Measurements from ENCODE around the gene WDR87. TPM values are rescaled to one million over a fixed set of nuclear protein-coding genes. Genes with fewer than 3 reads are reported as not detected.

The WDR87 gene
- total RNA-seq, 2 experiments from 2014 or later, result not detected

DNA sequence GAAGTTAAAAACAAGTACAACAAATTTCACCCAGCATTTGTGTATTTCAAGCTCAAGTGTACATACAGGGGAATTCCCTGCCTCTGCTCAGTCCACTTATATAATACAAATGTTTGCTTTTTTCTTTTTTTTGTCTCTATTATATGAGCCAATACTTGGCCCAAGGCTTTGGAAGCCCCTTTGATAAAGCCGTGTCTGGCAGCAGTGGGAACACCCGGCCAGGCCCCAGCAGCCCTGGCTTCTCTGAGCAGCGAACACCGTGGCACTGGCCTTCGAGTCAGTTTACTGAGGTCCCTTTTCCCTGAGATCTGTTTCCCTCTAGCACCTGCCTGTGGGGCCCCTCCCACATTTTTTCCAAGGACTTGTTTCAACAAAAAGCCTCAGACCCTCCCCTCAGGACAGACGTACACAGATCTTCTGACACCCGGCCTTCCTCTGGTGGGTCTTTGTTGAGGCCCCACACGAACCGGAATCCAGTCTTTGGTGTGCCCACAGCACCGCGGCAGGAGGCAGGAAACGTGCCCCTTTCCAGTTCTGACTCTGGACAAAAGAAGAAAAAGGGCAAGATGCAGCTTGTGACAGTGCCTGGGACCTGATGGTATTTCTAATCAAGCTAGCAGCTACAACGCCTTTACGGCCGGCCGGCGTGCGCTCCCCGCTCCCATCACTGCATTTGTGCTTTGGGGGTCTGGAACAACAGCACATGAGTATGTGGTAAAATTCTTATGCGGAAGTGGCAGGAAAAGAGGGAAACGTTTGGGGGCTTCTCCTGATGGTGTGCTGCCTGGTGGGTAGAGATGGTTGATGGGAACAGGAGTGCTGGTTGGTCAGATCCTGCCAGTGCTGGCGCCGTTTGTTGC is 14.4 kb upstream of the WDR87 start:
- peaks cover 13% of the 10 kb centered on the region for H3K36me3 Mint-ChIP-seq (ENCODE audit: low read depth)
- ChIA-PET CTCF (interaction anchor here (0.9 to 1.6 kb wide), 2 partner anchors 13 kb away, joined by 3 to 4 read pairs; partner anchors contain the start of gene SIPA1L3), POLR2A (interaction anchor here (1.1 kb wide), 1 partner anchor 139 kb away, joined by 3 read pairs; no protein-coding TSS in a partner anchor)
- TF ChIP-seq, protein P1, sequence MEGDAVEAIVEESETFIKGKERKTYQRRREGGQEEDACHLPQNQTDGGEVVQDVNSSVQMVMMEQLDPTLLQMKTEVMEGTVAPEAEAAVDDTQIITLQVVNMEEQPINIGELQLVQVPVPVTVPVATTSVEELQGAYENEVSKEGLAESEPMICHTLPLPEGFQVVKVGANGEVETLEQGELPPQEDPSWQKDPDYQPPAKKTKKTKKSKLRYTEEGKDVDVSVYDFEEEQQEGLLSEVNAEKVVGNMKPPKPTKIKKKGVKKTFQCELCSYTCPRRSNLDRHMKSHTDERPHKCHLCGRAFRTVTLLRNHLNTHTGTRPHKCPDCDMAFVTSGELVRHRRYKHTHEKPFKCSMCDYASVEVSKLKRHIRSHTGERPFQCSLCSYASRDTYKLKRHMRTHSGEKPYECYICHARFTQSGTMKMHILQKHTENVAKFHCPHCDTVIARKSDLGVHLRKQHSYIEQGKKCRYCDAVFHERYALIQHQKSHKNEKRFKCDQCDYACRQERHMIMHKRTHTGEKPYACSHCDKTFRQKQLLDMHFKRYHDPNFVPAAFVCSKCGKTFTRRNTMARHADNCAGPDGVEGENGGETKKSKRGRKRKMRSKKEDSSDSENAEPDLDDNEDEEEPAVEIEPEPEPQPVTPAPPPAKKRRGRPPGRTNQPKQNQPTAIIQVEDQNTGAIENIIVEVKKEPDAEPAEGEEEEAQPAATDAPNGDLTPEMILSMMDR (IDR thresholded peaks at IDR 0.05), result no peak
- peaks cover 12% of the 10 kb centered on the region for H3K4me1 Mint-ChIP-seq (ENCODE audit: low read depth)
- H3K9me3 Mint-ChIP-seq, result no peaks in the 10 kb centered on the region
- no peak overlapping the region for H3K4me3 Mint-ChIP-seq
- ATAC-seq (no peak), DNase-seq (no peak)
- H3K27me3 Mint-ChIP-seq, result no peaks in the 10 kb centered on the region
- intact Hi-C loops (cut with micrococcal nuclease), result no loop called here
- no peak overlapping the region for H3K27ac Mint-ChIP-seq

DNA sequence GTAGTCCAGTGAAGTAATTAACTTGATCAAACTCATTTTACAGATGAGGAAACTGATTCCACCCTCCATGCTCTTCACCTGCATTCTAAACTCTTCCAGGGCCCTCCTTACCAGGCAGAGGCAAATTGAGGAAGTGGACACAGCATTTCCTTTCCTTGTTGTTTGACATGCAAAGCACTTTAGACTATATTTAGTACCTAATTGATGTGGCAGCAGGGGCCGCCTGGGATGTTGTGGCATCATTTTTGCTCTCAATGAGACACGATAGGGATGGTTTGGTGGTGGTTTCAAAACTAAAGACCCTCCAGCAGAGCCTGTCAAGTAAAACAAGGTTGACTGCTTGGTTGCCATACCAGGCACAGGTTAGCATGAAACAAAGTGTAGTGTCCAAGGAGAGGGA is 8.5 kb upstream of the WDR87 start:
- ATAC-seq (peak; percentile 30), DNase-seq (no peak)
- TF ChIP-seq, protein P1 (IDR thresholded peaks at IDR 0.05), result no peak
- H3K4me3 Mint-ChIP-seq, result no peak overlapping the region
- H3K27me3 Mint-ChIP-seq, result no peaks in the 10 kb centered on the region
- peak overlapping the region; percentile 69 for H3K27ac Mint-ChIP-seq
- ChIA-PET CTCF (no interaction called here), POLR2A (no interaction called here)
- H3K9me3 Mint-ChIP-seq, result no peaks in the 10 kb centered on the region
- peaks cover 5% of the 10 kb centered on the region for H3K36me3 Mint-ChIP-seq (ENCODE audit: low read depth)
- intact Hi-C loops (cut with micrococcal nuclease), result no loop called here
- peaks cover 10% of the 10 kb centered on the region for H3K4me1 Mint-ChIP-seq (ENCODE audit: low read depth)

DNA sequence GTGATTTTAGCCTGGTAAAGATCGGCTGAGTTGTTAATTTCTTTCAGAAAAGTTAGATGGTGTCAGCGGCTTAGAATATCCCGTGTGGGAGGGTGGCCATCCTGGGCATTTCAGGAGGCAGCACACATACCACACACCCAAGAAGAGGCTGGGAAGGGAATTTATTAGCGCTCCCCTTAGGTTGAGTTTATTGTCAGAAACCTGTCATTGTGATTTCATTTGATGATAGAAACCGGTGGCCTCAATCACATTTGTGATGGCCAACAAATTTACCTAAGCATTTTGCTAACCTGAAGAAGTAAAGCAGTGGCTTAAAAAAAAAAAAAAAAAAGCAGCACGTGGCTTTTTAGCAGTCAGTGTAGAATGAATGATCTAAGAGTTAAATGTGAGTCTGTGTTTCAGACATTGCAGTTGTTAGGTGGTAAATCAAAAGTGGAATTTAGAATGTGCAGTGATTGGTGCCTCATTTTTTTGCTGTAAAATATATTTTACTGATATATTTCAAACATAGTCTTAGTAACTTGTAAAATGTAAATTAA is 3.3 kb upstream of the WDR87 start:
- ATAC-seq (no peak), DNase-seq (no peak)
- TF ChIP-seq, protein P1 (IDR thresholded peaks at IDR 0.05), result no peak
- intact Hi-C loops (cut with micrococcal nuclease), result loop anchor here (10.0 kb wide), 3 partner anchors 135 to 425 kb away; partner anchors contain the start of genes CATSPERG and DPF1
- Mint-ChIP-seq H3K27ac (no peak overlapping the region), H3K27me3 (no peaks in the 10 kb centered on the region), H3K4me3 (no peak overlapping the region), H3K4me1 (ENCODE audit: low read depth) (peaks cover 22% of the 10 kb centered on the region), H3K9me3 (no peaks in the 10 kb centered on the region), H3K36me3 (ENCODE audit: low read depth) (no peaks in the 10 kb centered on the region)
- ChIA-PET CTCF (interaction anchor here (1.5 to 1.9 kb wide), 2 partner anchors 8 to 233 kb away, joined by 5 to 8 read pairs; no protein-coding TSS in a partner anchor), POLR2A (interaction anchor here (0.6 kb wide), 1 partner anchor 442 kb away, joined by 3 read pairs; no protein-coding TSS in a partner anchor)

DNA sequence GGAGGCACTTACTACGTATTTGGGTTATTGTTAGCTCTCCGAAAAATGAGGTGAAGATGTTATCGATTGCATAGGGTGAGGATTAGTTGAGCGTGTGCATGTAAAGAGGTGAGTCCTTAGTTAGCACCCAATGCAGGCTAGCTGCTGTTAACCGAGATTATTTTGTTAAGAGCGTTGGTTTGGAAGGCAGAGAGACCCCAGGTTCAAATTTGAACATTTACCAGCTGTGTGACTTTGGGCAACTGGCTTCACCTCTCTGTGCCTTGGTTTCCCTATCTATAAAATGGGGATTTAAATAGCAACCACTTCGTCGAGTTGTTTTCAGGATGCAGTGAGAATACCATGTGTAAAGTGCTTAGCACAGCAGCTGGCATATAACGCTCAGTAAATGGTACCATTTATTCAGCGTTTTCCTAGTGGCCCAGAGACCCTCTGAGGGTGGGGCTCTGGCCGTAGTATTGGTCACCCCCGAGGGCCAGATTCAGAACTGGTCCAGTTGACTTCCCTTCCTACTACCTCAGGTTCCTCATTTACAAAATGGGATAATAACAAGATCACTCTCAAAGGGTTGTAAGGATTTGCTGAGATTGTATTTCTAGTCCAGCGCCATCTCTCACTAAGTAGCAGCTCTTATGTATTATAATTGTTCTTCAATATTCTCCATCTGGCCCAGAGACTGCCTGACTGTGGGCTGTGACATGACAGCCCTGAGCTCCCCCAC is 1.5 kb upstream of the WDR87 start:
- Mint-ChIP-seq H3K27me3 (no peaks in the 10 kb centered on the region), H3K4me3 (peak overlapping the region; percentile 70), H3K4me1 (ENCODE audit: low read depth) (peaks cover 20% of the 10 kb centered on the region), H3K27ac (no peak overlapping the region), H3K9me3 (no peaks in the 10 kb centered on the region), H3K36me3 (ENCODE audit: low read depth) (no peaks in the 10 kb centered on the region)
- ATAC-seq, result no peak
- ChIA-PET POLR2A (interaction anchor here (0.6 to 1.7 kb wide), 5 partner anchors 26 to 1003 kb away, joined by 3 to 5 read pairs (median 3); no protein-coding TSS in a partner anchor), CTCF (interaction anchor here (1.0 to 3.4 kb wide), 10 partner anchors 14 to 428 kb away, joined by 3 to 13 read pairs (median 4); partner anchors contain the start of gene CATSPERG)
- intact Hi-C loops (cut with micrococcal nuclease), result loop anchor here (10.0 kb wide), 3 partner anchors 137 to 427 kb away; partner anchors contain the start of genes CATSPERG and DPF1
- TF ChIP-seq, protein P1 (IDR thresholded peaks at IDR 0.05), result no peak
- no peak for DNase-seq

Data from activated CD8-positive, alpha-beta T cell treated with anti-CD3 and anti-CD28 coated beads for 36 hours (primary cell).